ENCODE measurements around the gene ISY1. TPM values are rescaled to one million over a fixed set of nuclear protein-coding genes. Genes with fewer than 3 reads are reported as not detected.
A peak's percentile ranks its signal among the peaks of the same experiment; 100 is the strongest.

Gene ISY1
- total RNA-seq, 1 donor from 2014 or later = 31.4 TPM

- no peaks in the 10 kb centered on the region for H3K9me3 Mint-ChIP-seq
- H3K36me3 Mint-ChIP-seq (ENCODE audit: low read depth) = peaks cover 2% of the 10 kb centered on the region
- DNase-seq (ENCODE audit: low read depth, low spot score) = peak; percentile 38
- H3K27me3 Mint-ChIP-seq (ENCODE audit: low read depth) = no peaks in the 10 kb centered on the region
- peak; percentile 42 for TF ChIP-seq CTCF (conservative IDR thresholded peaks at IDR 0.05)
- peaks cover 44% of the 10 kb centered on the region for H3K4me1 Mint-ChIP-seq
- no peak overlapping the region for H3K27ac Mint-ChIP-seq (ENCODE audit: unreplicated experiment)
- peak overlapping the region; percentile 84 for H3K4me3 Mint-ChIP-seq
These were observed 40.4 kb downstream of the ISY1 start for GRCh38 chr3:129120254-129121004.

- H3K27ac Mint-ChIP-seq (ENCODE audit: unreplicated experiment) = peak overlapping the region; percentile 76
- peak overlapping the region; percentile 84 for H3K4me3 Mint-ChIP-seq
- DNase-seq (ENCODE audit: low read depth, low spot score) = no peak
- H3K9me3 Mint-ChIP-seq = no peaks in the 10 kb centered on the region
- TF ChIP-seq CTCF (conservative IDR thresholded peaks at IDR 0.05) = no peak
- H3K36me3 Mint-ChIP-seq (ENCODE audit: low read depth) = peaks cover 2% of the 10 kb centered on the region
- peaks cover 45% of the 10 kb centered on the region for H3K4me1 Mint-ChIP-seq
- H3K27me3 Mint-ChIP-seq (ENCODE audit: low read depth) = no peaks in the 10 kb centered on the region
These were observed 41.3 kb downstream of the ISY1 start for GRCh38 chr3:129119365-129120100.

- Mint-ChIP-seq H3K9me3 (no peaks in the 10 kb centered on the region), H3K36me3 (ENCODE audit: low read depth) (peaks cover 2% of the 10 kb centered on the region), H3K27me3 (ENCODE audit: low read depth) (no peaks in the 10 kb centered on the region), H3K4me3 (peak overlapping the region; percentile 84), H3K27ac (ENCODE audit: unreplicated experiment) (peak overlapping the region; percentile 57), H3K4me1 (peaks cover 47% of the 10 kb centered on the region)
- no peak for TF ChIP-seq CTCF (conservative IDR thresholded peaks at IDR 0.05)
- DNase-seq (ENCODE audit: low read depth, low spot score) = no peak
These were observed 42.1 kb downstream of the ISY1 start for GRCh38 chr3:129118745-129119144.

- peak overlapping the region; percentile 56 for H3K4me3 Mint-ChIP-seq
- TF ChIP-seq CTCF (conservative IDR thresholded peaks at IDR 0.05) = no peak
- no peak for DNase-seq (ENCODE audit: low read depth, low spot score)
These were observed 43.7 kb downstream of the ISY1 start for GRCh38 chr3:129117134-129117533.

GRCh38 chr3:129116482-129116946, 44.3 kb downstream of the ISY1 start:
- Mint-ChIP-seq H3K4me1 (peaks cover 44% of the 10 kb centered on the region), H3K27me3 (ENCODE audit: low read depth) (no peaks in the 10 kb centered on the region), H3K27ac (ENCODE audit: unreplicated experiment) (no peak overlapping the region), H3K36me3 (ENCODE audit: low read depth) (peaks cover 2% of the 10 kb centered on the region), H3K4me3 (peak overlapping the region; percentile 44), H3K9me3 (no peaks in the 10 kb centered on the region)
- TF ChIP-seq CTCF (conservative IDR thresholded peaks at IDR 0.05) = no peak
- DNase-seq (ENCODE audit: low read depth, low spot score) = no peak

More at GRCh38 chr3:129117134-129117533, 43.7 kb downstream of the ISY1 start:
- Mint-ChIP-seq H3K36me3 (ENCODE audit: low read depth) (peaks cover 2% of the 10 kb centered on the region), H3K9me3 (no peaks in the 10 kb centered on the region), H3K27me3 (ENCODE audit: low read depth) (no peaks in the 10 kb centered on the region), H3K4me1 (peaks cover 44% of the 10 kb centered on the region), H3K27ac (ENCODE audit: unreplicated experiment) (no peak overlapping the region)

Data from neural crest cell (in vitro differentiated cells).